Vagina (tissue), 2 donors: ENCODE data around the gene LYG1. TPM values are rescaled to one million over a fixed set of nuclear protein-coding genes. Genes with fewer than 3 reads are reported as not detected.
"Not testable (repeated sequence)": the region's sequence is repeated elsewhere in the genome, so short reads cannot be mapped to it uniquely, and the experiment has no call there.

Source experiments
- DNase-seq, 2 donors: peaks; one replicate each; pipeline ENCODE4 v3.0.0-alpha.2; 2017; ENCODE audit errors: extremely low spot score in 2 of 2
- H3K27ac ChIP-seq: fragments of 200-600 bp; sonication (generic); one replicate; pipeline ENCODE4 v1.5.1; 2019
- H3K27me3 ChIP-seq: fragments of 200-600 bp; sonication (generic); one replicate; pipeline ENCODE4 v1.5.1; 2019
- H3K36me3 ChIP-seq, 2 donors: fragments of 200-600 bp; sonication (generic); one replicate each; pipeline ENCODE4 v1.5.1; 2017 to 2019
- H3K4me1 ChIP-seq: fragments of 200-600 bp; sonication (generic); one replicate; pipeline ENCODE4 v1.5.1; 2019
- H3K4me3 ChIP-seq, 2 donors: fragments of 200-600 bp; sonication (generic); 1 replicate in 1 of 2; 2 replicates in 1 of 2; pipeline ENCODE4 v1.5.1; 2016 to 2019
- H3K9me3 ChIP-seq: fragments of 200-600 bp; sonication (generic); one replicate; pipeline ENCODE4 v1.5.1; 2019
- CTCF ChIP-seq, 3 experiments: fragments of 450-650 bp in 2 of 3; fragments of 200-600 bp in 1 of 3; sonication (generic) in 1 of 3; IDR thresholded peaks; one replicate each; pipeline ENCODE4 v1.5.1; 2017 to 2019; ENCODE audit warnings: antibody characterized with exemption in 3 of 3, mild to moderate bottlenecking in 2 of 3, moderate library complexity in 2 of 3
- POLR2A ChIP-seq, 2 donors: fragments of 450-650 bp; IDR thresholded peaks; one replicate each; pipeline ENCODE4 v1.6.1; 2017; ENCODE audit warnings: antibody characterized with exemption in 2 of 2, mild to moderate bottlenecking in 2 of 2, moderate library complexity in 2 of 2
- POLR2AphosphoS5 ChIP-seq, 2 donors: sonication (generic); formaldehyde crosslinking; IDR thresholded peaks; one replicate each; pipeline ENCODE4 v1.9.0; 2017; ENCODE audit warnings: antibody characterized with exemption in 2 of 2, mild to moderate bottlenecking in 2 of 2, low read depth in 1 of 2; ENCODE audit not compliant: insufficient read depth in 1 of 2
- intact Hi-C: fragments of 100-400 bp; cut with DNase I; formaldehyde crosslinking; loops from one replicate; pipeline ENCODE4 v1.15.1; 2023
- total RNA-seq: library from RNA; depleted of rRNA; stranded (reverse); fragments of >200 nt; gene quantifications from one replicate; pipeline ENCODE4 v1.2.3, GENCODE V29; 2016

LYG1 gene
- total RNA-seq, 1 donor from 2014 or later: not detected

GRCh38 chr2:99297994-99298393 is 3.0 kb downstream of the LYG1 start:
- intact Hi-C loops: no loop called here

GRCh38 chr2:99285526-99285925 is 15.5 kb downstream of the LYG1 start:
- no peak for TF ChIP-seq CTCF (IDR thresholded peaks at IDR 0.05)
- no peak for TF ChIP-seq POLR2AphosphoS5 (IDR thresholded peaks at IDR 0.05; ENCODE audit: insufficient read depth in 1 of 2, low read depth in 1 of 2)
- TF ChIP-seq POLR2A (IDR thresholded peaks at IDR 0.05): no peak

More at GRCh38 chr2:99297994-99298393, 3.0 kb downstream of the LYG1 start:
- no peaks in the 10 kb centered on the region for H3K36me3 ChIP-seq
- no peaks in the 10 kb centered on the region for H3K4me1 ChIP-seq
- no peak overlapping the region for H3K4me3 ChIP-seq
- TF ChIP-seq CTCF (IDR thresholded peaks at IDR 0.05) (no peak), POLR2A (IDR thresholded peaks at IDR 0.05) (no peak), POLR2AphosphoS5 (IDR thresholded peaks at IDR 0.05; ENCODE audit: insufficient read depth in 1 of 2, low read depth in 1 of 2) (no peak)
- H3K27ac ChIP-seq: no peak overlapping the region
- no peaks in the 10 kb centered on the region for H3K9me3 ChIP-seq
- H3K27me3 ChIP-seq: no peaks in the 10 kb centered on the region
- no peak for DNase-seq

GRCh38 chr2:99279969-99280695 is 20.9 kb downstream of the LYG1 start:
- H3K9me3 ChIP-seq: no peaks in the 10 kb centered on the region
- no peak for DNase-seq
- intact Hi-C loops: no loop called here
- H3K36me3 ChIP-seq: no peaks in the 10 kb centered on the region
- TF ChIP-seq POLR2AphosphoS5 (IDR thresholded peaks at IDR 0.05; ENCODE audit: insufficient read depth in 1 of 2, low read depth in 1 of 2) (no peak), CTCF (IDR thresholded peaks at IDR 0.05) (no peak), POLR2A (IDR thresholded peaks at IDR 0.05) (no peak)
- no peaks in the 10 kb centered on the region for H3K4me1 ChIP-seq
- H3K4me3 ChIP-seq: no peak overlapping the region
- H3K27ac ChIP-seq: no peak overlapping the region
- no peaks in the 10 kb centered on the region for H3K27me3 ChIP-seq

More at GRCh38 chr2:99285526-99285925, 15.5 kb downstream of the LYG1 start:
- DNase-seq: no peak
- H3K4me3 ChIP-seq: no peak overlapping the region
- no peaks in the 10 kb centered on the region for H3K4me1 ChIP-seq
- H3K27me3 ChIP-seq: no peaks in the 10 kb centered on the region
- no peaks in the 10 kb centered on the region for H3K9me3 ChIP-seq
- intact Hi-C loops: no loop called here
- no peaks in the 10 kb centered on the region for H3K36me3 ChIP-seq
- H3K27ac ChIP-seq: no peak overlapping the region

GRCh38 chr2:99278793-99279291 is 22.2 kb downstream of the LYG1 start:
- no peaks in the 10 kb centered on the region for H3K4me1 ChIP-seq
- intact Hi-C loops: no loop called here
- no peaks in the 10 kb centered on the region for H3K9me3 ChIP-seq
- H3K27me3 ChIP-seq: no peaks in the 10 kb centered on the region
- no peak for TF ChIP-seq POLR2A (IDR thresholded peaks at IDR 0.05)
- no peak for TF ChIP-seq CTCF (IDR thresholded peaks at IDR 0.05)
- TF ChIP-seq POLR2AphosphoS5 (IDR thresholded peaks at IDR 0.05; ENCODE audit: insufficient read depth in 1 of 2, low read depth in 1 of 2): no peak
- no peak overlapping the region for H3K27ac ChIP-seq
- no peak overlapping the region for H3K4me3 ChIP-seq
- no peak for DNase-seq
- H3K36me3 ChIP-seq: no peaks in the 10 kb centered on the region

- H3K36me3 ChIP-seq, DNase-seq, H3K4me3 ChIP-seq, H3K9me3 ChIP-seq, H3K27ac ChIP-seq, intact Hi-C loops, H3K27me3 ChIP-seq, H3K4me1 ChIP-seq: not testable (repeated sequence)
Measured at GRCh38 chr2:99278195-99278765, 22.7 kb downstream of the LYG1 start.
